Measurements from ENCODE around the gene FOXK2.
"Not testable (repeated sequence)": the region's sequence is repeated elsewhere in the genome, so short reads cannot be mapped to it uniquely, and the experiment has no call there.

FOXK2 gene

DNA sequence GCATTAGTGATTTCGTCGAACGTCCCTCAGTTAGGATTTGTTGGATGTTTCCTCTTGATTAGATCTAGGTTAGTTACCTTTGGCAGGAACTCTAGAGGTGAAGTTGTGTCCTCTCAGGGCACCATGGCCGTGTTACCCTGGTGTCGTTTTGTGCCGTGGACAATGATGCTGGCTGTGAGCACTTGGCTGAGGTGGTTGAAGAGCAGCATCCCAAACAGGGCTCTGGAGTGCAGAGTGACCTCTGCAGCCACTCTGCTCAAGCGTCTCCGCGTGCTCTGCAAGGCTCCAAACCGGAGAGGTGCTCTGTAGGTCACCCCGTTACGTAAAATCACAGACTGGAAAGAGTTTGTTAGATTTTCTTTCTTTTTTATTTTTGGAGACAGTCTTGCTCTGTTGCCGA, 33.0 kb downstream of the FOXK2 start:
- TF ChIP-seq CTCF (IDR thresholded peaks at IDR 0.05; ENCODE audit: insufficient read depth, low read length, poor library complexity, severe bottlenecking): no peak
- no peak overlapping the region for H3K4me3 ChIP-seq (replicated peaks; ENCODE audit: low read depth, low read length)
- no peaks in the 10 kb centered on the region for H3K27me3 ChIP-seq (replicated peaks; ENCODE audit: control insufficient read depth, insufficient read depth, low read length)
- H3K36me3 ChIP-seq (ENCODE audit: control insufficient read depth, insufficient read depth, low read length): no peaks in the 10 kb centered on the region; the same call in 1 of the 2 replicates
- DNase-seq (ENCODE audit: extremely low read depth, insufficient read length): no peak

GRCh38 chr17:82553210-82553930, 33.8 kb downstream of the FOXK2 start:
- no peaks in the 10 kb centered on the region for H3K27me3 ChIP-seq (replicated peaks; ENCODE audit: control insufficient read depth, insufficient read depth, low read length)
- no peak for DNase-seq (ENCODE audit: extremely low read depth, insufficient read length)
- H3K4me3 ChIP-seq (replicated peaks; ENCODE audit: low read depth, low read length): no peak overlapping the region
- H3K36me3 ChIP-seq (ENCODE audit: control insufficient read depth, insufficient read depth, low read length): peaks cover 3% of the 10 kb centered on the region
- TF ChIP-seq CTCF (IDR thresholded peaks at IDR 0.05; ENCODE audit: insufficient read depth, low read length, poor library complexity, severe bottlenecking): no peak

DNA sequence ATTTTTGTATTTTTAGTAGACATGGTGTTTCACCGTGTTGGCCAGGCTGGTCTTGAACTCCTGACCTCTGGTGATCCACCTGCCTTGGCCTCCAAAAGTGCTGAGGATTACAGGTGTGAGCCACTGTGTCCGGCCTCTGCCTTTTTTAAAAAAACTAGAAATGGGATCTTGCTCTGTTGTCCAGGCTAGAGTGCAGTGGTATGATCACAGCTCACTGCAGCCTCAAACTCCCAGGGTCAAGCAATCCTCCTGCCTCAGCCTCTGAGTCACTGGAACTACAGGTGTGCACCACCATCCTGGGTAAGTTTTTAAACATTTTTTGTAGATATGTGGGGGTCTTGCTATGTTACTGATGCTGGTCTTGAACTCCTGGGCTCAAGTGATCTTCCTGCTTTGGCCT, 38.0 kb downstream of the FOXK2 start:
- H3K27me3 ChIP-seq (replicated peaks; ENCODE audit: control insufficient read depth, insufficient read depth, low read length); H3K4me3 ChIP-seq (replicated peaks; ENCODE audit: low read depth, low read length); DNase-seq (ENCODE audit: extremely low read depth, insufficient read length); H3K36me3 ChIP-seq (ENCODE audit: control insufficient read depth, insufficient read depth, low read length): not testable (repeated sequence)

GRCh38 chr17:82559566-82560251, 40.2 kb downstream of the FOXK2 start:
- Histone ChIP-seq H3K27me3 (replicated peaks; ENCODE audit: control insufficient read depth, insufficient read depth, low read length) (no peaks in the 10 kb centered on the region), H3K36me3 (ENCODE audit: control insufficient read depth, insufficient read depth, low read length) (peaks cover 5% of the 10 kb centered on the region), H3K4me3 (replicated peaks; ENCODE audit: low read depth, low read length) (no peak overlapping the region)
- no peak for DNase-seq (ENCODE audit: extremely low read depth, insufficient read length)
- TF ChIP-seq CTCF (IDR thresholded peaks at IDR 0.05; ENCODE audit: insufficient read depth, low read length, poor library complexity, severe bottlenecking): no peak

DNA sequence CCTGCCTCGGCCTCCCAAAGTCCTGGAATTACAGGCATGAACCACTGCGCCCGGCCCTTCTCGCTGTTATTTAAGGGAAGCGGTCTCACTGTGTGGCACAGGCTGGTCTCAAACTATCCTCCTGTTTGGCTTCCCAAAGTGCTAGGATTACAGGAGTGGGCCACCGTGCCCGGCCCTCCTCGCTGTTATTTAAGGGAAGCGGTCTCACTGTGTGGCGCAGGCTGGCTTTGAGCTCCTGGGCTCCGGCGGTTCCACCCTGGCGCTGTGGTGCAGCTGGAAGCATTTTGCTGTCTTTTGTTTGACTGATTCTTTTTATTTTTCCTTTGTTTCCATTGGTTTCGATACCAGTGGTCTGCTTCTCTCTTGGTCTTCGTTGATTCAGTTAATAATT, 40.7 kb downstream of the FOXK2 start:
- DNase-seq (ENCODE audit: extremely low read depth, insufficient read length): no peak
- Histone ChIP-seq H3K27me3 (replicated peaks; ENCODE audit: control insufficient read depth, insufficient read depth, low read length) (no peaks in the 10 kb centered on the region), H3K36me3 (ENCODE audit: control insufficient read depth, insufficient read depth, low read length) (peaks cover 5% of the 10 kb centered on the region), H3K4me3 (replicated peaks; ENCODE audit: low read depth, low read length) (no peak overlapping the region)
- no peak for TF ChIP-seq CTCF (IDR thresholded peaks at IDR 0.05; ENCODE audit: insufficient read depth, low read length, poor library complexity, severe bottlenecking)

- Histone ChIP-seq H3K4me3 (replicated peaks; ENCODE audit: low read depth, low read length) (no peak overlapping the region), H3K27me3 (replicated peaks; ENCODE audit: control insufficient read depth, insufficient read depth, low read length) (no peaks in the 10 kb centered on the region), H3K36me3 (ENCODE audit: control insufficient read depth, insufficient read depth, low read length) (peaks cover 7% of the 10 kb centered on the region)
- TF ChIP-seq CTCF (IDR thresholded peaks at IDR 0.05; ENCODE audit: insufficient read depth, low read length, poor library complexity, severe bottlenecking): no peak
- no peak for DNase-seq (ENCODE audit: extremely low read depth, insufficient read length)
Measured at GRCh38 chr17:82560802-82561428, 41.4 kb downstream of the FOXK2 start.

All from GM06990 (cell line).